Suppressor macrophage treated with lipopolysaccharide for 4 hours (primary cell): Measurements from ENCODE around the gene PPDPF.
"Not testable (repeated sequence)": the region's sequence is repeated elsewhere in the genome, so short reads cannot be mapped to it uniquely, and the experiment has no call there.

Source experiments
- DNase-seq: peaks from one replicate; pipeline ENCODE4 v3.0.0-alpha.2; 2020

The PPDPF gene

DNA sequence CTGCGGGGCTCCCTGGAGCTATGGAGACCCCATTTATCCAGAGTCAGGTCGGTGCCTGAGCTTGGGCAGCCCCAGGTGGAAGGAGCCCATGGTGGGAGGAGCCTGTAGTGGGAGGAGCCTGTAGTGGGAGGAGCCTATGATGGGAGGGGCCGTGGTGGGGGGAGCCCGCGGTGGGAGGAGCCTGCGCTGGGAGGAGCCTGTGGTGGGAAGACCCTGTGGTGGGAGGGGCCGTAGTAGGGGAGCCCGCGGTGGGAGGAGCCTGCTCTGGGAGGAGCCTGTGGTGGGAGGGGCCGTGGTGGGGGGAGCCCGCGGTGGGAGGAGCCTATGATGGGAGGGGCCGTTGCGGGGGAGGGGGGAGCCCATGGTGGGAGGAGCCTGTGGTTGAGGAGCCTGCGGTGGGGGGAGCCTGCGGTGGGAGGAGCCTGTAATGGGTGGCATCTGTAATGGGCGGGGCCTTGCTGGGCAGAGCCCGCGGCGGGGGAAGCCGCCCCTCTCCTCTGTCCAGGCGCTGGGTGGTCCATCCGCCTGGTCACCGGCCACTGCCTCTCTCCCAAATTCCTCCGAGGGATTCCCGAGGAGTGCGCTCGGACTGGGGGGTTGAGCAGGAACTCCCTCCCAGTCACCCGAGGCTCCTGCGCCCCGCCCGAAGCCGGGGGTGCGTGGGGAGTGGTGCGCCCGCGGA, 32.8 kb downstream of the PPDPF start:
- DNase-seq = peak; percentile 91

DNA sequence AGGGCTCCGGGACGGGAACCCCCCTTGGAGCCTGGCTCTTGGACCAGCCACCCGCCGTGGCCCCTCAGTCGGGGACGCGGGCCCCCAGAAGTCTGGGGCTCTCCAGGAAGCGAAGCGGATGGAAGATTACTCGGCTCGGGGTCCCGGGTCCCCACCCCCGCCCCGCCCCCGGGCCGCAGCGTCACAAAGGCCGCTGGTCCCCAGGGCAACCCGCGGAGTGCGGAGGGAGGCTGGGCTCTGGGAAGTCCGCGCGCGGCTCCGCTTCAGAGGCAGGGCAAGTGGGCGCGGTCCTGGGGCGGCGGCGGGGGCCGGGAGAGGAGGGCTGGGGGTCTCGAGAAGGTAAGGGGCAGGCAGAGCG, 33.3 kb downstream of the PPDPF start, which contains the start of gene FNDC11:
TSS of gene FNDC11 (plus strand) at position 227 of the 358 bp plus-strand sequence. CDS start 1,505 bp downstream, outside the sequence.
- DNase-seq = peak; percentile 48

DNA sequence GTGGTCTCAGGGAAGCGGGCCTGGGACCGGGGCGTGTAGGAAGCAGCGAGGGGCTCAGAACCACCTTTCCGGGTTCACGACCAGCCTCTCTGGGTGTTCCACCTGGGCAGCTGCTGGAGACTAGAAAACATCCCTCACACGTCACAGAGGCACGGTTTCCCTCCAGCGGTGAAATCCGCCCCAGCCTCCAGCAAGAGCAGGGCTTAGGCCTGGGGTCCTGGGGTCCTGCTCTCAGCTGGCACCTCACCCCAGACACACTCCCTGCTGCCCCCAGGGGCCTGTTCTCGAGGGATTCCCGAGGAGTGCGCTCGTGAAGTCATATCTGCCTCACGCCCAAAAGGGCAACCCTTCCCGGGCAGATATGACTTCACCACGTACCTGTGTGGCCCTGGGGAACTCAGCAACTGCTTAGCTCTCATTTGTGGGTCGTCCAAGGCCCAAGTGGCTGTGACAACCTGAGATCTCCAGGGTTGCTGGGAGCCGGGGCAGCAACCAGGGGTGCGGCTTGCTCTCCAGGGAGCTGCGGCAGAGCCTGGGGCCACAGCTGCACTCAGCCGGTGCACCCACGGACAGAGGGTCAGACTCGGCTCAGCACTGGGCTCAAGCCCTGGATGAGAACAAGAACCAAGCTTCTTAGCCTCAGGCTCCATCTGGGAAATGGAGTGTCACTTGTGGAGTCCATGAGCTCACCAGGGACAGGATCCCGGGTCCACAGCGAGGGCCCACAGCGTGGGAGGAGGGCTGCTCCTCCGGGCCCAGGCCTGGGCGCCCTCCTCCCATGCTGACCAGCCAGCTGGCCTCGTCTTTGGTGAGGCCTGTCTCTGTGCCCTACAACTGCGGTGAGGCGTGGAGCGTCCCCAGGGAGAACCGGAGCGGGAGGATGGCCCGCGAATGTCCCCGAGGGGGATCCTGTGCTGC, 34.1 kb downstream of the PPDPF start:
- DNase-seq = no peak

DNA sequence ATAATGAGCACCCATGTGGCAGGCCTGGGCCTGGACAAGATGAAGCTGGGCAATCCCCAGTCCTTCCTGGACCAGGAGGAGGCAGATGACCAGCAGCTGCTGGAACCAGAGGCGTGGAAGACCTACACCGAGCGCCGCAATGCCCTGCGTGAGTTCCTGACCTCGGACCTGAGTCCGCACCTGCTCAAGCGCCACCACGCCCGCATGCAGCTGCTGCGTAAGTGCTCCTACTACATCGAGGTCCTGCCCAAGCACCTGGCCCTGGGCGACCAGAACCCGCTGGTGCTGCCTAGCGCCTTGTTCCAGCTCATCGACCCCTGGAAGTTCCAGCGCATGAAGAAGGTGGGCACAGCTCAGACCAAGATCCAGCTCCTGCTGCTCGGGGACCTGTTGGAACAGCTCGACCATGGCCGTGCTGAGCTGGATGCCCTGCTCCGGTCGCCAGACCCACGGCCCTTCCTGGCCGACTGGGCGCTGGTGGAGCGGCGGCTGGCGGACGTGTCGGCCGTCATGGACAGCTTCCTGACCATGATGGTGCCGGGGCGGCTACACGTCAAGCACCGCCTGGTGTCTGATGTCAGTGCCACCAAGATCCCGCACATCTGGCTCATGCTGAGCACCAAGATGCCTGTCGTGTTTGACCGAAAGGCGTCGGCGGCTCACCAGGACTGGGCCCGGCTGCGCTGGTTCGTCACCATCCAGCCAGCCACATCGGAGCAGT, 35.3 kb downstream of the PPDPF start:
- no peak for DNase-seq

DNA sequence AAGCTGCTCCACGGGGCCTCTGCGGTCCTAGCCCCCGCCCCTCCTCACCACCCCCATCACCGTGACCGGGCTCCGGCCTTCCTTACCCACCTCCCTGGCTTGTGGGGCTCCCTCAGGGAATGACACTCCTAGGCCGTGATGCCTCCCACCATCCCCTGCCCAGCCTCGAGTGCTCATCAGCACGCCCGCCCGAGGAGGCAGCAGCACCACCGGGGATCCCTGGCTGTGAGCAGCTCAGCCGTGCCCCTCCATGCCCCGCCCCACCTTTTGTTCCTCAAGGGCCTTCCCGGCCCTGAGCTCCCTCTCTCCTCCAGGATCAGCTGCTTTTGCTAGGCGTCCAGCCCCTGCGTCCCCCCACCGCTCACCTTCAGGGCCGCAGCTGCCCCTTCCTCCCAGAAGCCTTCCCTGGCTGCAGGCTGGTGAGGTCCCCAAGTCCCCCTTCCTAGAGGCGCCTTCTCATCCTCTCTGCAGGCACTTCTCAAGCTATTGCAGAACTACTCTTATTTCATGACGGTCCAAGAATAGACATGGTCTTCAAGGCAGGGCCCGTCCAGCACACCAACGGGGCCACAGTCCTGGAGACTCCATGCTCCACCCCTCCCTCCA, 36.4 kb downstream of the PPDPF start:
- no peak for DNase-seq

DNA sequence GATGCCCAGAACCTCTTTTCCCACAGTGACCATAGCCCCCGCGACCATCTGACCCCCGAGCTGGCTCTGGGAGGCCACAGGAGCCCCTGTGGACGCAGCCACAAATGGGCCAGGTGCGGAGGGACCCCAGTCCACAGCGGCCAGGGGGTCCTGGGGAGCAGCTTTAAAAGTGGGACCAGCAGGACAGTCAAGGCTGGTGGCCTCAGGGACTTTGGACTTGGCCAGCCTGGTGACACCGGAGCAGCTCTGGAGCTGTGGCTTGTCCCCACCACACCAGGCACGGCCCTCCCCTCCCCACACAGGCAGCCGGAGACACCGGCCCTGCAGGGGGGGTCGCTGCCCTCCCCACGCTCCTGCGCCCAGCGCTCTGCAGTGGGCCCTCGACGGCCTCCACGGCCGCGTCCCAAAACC, 36.9 kb downstream of the PPDPF start:
- DNase-seq = no peak

DNA sequence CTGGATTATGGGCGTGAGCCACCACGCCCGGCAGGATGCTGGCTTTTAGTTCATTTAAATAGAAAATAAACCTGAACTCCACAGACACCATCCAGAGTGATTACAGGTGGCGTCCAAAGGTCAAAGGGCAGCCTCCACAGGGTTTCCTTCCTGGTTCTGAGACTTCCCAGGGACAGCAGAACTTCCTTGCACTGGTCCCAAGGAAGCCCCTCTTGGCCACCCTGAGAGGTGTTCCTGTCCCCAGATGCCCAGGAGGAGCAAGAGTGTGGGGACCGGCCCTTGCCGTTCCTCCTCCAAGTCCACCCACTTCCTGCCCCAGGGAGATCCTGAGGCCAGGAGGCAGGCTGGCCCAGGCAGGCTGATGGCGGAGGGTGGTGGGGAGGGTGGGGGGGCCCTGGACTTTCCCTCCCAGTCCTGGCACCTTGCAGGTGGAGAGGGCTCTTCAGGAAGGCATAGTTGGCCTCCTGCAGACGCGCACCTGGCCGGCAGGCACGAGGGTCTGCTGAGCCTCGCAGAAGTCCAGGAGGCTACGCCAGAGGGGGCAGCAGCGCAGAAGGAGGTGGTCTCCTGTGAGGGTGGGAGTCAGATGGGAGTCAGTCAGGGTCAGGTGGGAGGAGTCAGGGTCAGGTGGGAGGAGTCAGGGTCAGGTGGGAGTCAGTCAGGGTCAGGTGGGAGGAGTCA, 38.4 kb downstream of the PPDPF start:
- no peak for DNase-seq

DNA sequence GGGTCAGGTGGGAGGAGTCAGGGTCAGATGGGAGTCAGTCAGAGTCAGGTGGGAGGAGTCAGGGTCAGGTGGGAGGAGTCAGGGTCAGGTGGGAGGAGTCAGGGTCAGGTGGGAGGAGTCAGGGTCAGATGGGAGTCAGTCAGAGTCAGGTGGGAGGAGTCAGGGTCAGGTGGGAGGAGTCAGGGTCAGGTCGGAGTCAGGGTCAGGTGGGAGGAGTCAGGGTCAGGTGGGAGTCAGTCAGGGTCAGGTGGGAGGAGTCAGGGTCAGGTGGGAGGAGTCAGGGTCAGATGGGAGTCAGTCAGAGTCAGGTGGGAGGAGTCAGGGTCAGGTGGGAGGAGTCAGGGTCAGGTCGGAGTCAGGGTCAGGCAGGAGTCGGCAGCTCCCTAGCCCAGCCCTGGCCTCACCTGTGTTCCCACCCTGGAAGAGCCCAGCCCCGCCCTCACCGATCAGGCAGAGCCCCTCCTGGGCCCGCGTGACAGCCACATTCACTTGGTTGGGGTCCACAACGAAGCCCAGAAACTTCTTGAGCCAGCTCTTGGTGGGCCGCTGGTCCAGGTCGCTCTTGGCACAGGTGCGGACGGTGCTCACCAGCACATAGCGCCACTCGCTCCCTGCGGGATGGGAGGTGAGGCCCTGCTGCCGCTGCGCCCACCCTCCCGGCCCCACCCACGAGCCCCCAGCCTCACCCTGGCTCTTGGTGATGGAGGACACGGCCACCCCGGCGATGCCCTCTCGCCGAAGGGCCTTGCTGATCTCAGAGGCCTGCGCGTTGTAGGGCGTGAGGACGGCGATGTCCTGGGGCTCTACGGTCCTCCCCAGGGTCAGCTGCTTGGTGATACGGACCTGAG, 39.1 kb downstream of the PPDPF start:
- not testable (repeated sequence) for DNase-seq

DNA sequence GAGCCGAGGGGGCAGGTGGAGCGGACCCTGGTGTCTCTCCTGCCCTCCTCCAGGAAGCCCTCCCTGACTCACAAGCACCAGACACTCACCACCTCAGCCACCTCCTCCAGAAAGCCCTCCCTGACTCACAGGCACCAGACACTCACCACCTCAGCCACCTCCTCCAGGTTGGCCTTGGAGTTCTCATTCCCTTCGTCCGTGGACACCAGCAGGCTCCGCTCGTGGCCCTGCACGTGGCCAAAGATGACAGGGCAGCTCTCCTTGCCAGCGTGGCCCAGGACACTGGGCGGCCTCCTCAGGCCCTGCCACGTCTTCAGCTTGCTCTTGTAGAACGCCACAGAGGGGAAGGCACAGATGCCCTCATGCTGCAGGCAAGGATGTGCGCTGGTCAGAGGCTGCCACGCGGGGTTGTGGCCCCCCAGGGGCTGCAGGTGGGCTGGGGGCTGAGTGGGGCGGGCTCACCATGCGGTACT, 39.8 kb downstream of the PPDPF start:
- DNase-seq = no peak

DNA sequence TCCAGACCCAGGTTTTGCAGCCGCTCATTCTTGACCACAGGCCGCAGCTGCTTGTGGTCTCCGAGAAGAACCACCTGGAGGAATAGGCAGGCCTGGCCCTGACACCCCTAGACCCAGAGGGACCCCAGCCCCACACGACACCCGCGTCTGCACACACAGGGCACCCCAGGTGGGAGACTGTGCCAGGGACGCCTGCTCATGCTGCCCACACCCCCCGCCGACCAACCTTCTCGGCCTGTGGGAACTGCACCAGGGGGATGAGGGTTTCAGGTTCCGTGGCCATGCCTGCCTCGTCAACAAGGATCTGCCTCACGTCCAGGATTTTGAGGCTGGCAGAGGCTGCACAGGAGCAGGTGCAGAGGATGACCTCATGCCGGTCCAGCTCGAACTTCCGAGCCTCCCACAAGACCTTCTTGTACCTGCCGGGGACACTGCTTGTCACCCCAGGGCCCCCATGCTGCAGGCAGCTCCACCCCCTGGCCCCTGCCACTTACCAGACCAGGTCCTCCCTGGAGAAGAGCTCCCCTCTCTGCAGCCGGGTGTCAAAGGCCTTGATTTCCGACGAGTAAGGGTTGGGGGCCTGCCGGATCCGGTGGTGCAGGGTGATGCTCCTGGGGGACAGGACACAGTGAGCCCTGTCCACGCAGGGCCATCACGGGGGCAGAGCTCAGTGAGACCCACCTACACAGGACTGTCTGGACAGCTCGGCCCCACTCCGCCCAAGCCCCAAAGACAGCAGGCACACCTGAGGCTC, 40.5 kb downstream of the PPDPF start:
- DNase-seq = no peak

DNA sequence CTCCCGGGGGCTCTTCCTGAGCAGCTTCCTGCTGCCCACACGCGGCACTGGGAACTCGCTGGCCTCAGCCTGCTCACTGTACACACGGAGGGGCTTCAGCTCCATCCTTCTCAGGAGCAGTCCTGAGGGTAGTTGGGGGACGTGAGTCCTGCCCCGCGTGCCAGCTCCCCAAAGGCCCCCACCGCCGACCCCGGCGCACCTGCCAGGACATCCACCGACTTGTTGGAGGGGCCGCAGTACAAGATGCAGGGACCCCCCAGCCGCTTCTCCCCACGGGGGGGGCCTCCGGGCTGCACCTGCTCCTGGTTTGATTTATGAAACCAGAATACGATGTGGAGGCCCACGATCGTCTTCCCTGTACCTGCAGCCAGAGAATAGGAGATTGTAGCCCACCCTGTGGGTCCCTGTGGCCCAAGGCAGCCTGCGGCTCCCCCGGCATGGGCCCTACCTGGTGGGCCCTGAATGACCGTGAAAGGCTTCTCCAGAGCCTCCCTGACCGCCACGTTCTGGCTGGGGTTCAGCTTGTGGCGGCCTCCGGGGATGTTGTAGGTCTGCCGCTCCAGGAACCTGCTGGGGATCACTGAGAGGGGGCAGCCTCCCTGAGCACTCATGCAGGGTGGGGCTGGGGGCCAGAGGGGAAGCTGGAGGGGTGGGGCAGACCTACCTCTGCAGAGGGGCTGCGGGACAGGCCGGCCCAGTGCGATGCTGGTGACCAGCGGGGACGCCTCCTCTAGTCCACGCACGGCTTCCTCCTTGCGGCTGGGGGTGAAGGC, 41.2 kb downstream of the PPDPF start:
- no peak for DNase-seq

DNA sequence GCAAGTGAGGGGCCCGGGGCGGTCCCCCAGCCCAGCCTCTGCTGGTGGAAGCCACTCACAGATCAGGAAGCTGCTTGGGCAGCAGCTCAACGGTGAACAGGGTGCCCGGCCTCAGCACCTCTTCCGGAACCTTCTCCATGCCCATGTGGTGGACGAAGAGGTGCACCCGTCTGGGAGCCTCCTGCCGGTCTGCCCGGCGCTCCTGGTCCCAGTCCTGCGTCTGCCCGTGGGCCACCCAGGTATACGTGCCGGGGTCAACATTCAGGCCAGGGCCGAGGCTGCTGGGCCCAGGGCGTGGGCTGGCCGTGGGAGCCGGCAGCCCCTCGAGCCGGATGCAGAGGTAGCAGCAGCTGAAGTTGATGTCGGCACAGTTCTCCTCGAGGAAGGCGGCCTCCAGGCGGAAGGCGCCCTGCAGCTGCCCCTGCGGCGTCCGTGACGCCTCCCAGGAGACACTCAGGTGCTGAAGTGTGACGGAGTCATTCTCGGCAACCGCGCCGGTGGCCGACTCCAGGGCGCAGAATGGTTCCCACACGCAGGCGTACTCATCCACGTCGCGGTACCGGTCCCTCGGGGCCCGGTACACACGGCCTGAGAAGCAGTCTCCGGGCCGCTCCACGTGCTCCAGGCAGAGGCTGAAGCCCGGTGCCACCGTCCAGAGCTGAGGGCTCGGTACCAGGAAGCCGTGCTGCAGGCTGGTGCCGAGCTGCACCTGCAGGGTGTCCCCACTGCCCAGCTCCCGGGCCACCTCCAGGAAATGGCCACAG, 42.1 kb downstream of the PPDPF start:
- no peak for DNase-seq

DNA sequence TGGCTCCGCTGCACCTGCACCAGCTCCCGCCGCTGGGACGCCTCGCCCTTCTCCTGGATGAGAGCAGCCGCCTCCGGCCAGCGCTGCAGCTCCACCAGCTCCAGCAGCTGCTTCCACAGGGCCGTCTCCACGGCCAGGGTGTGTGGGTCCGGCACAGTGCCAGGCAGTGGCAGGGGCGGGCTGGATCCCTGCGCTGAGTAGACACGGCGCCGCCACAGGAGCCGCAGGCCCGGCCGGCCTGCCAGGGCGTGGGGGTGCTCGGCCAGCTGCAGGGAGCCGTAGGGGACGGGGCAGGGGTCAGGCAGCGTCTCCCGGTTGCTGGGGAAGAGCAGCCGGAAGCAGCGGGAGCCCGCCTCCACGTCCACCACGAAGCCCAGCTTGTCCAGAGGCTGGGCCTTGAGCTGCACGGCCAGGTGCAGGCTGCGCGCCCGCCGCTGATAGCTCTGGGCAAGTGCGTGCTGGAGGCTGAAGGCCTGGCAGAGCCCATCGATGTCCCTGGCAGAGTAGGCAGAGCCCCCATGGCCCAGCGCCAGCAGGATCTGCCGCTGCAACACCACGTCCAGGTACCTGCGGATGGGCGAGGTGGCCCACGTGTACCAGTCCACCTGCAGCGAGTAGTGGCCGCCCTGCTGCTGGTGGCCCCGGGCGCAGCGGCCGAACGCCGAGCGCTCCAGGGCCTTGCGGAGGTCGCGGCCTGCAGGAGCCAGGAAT, 42.8 kb downstream of the PPDPF start:
- no peak for DNase-seq

DNA sequence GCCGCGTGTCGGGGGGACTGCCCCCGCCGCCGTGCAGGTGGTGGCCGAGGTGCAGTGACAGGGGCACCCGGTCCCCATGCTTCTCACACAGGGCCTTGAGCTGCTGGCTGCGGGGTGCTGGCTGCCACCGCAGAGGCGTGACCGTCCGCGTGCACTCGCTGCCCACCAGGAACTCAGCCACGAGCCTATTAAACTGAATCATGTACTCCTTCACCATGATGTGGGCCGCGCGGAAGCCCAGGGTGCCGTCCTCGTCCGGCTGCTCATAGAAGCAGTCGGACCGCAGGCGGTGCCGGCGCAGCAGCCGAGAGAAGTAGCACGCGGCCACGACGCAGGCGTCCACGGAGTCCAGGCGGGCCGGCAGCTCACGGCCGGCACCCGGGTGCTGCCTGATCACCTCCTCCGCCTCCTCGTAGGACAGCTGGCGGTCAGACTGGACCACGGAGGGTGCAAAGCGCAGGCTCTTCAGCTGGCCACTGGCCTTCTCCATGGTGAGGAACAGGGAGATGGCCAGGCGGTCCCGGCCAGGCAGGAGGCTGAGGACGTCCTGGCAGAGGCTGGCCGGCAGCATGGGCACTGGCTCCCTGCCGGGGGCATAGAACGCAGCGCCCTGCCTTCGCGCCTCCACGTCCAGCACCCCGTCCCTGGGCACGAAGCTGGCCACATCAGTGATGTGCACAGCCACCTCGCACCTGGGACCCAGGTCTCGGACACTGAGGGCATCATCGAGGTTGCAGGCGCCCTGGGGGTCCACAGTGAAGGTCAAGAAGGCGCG, 43.7 kb downstream of the PPDPF start:
- DNase-seq = no peak

DNA sequence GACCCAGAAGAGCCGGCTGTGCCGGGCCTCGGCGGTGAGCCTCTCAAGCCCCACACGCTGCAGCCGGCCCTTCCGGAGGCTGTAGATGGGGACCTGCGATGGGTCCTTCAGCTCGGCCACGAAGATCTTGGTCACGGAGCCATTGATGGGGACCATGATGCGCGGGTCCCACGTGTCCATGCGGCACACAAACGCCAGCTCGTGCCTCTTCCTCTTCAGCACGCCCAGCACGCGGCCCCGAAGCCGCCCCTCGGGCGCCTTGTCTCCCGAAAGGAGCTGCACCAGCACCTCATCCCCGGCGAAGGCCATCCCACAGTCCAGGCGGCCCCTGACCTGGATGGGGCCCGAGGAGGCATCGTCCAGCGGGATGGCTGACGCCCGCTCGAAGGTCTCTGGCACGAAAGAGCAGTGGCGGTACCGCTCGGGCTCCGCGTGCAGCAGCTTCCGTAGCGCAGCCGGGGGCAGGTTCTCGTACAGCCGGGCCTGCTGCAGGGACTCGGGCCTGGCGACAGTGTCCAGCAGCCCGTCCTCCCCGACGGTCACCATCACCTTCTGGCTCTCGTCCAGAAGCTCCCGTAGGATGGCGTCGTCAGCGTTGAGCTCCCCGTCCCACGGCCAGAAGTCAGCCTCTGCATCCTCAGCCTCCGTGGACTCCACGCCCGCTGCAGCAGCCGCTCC, 44.6 kb downstream of the PPDPF start:
- DNase-seq = no peak

DNA sequence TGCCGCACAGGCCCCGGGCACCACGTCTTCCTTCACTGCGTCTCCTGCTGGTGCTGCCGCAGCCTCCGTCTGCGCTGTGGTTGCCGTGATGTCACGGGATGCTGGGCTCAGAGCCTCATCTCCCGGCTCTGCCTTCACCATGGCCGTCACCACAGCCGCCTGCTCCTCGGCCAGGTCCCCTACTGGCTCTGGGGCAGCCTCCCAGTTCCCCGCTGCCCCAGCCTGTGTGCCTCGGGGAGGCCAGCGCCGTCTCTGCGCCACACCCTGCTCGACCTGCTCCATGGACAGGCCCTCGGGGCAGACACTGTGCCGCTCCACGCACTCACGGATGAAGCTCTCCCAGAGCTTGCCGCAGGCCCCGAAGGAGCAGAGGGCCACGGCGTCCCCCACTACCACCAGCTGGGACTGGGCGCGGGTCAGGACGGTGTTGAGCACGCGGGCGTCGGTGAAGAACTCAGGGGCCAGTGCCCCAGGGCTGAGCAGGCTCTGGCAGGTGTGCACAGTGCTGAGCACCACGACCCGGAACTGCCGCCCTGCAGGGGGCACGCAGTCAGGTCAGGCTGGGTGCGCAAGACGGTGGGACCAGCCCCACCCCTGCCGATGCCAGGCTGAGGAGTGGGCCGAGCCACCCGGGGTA, 45.3 kb downstream of the PPDPF start:
- no peak for DNase-seq
